ENCODE results near the gene CERS6. TPM values are rescaled to one million over a fixed set of nuclear protein-coding genes. Genes with fewer than 3 reads are reported as not detected.
"Not testable (repeated sequence)": the region's sequence is repeated elsewhere in the genome, so short reads cannot be mapped to it uniquely, and the experiment has no call there.

Gene CERS6, protein sequence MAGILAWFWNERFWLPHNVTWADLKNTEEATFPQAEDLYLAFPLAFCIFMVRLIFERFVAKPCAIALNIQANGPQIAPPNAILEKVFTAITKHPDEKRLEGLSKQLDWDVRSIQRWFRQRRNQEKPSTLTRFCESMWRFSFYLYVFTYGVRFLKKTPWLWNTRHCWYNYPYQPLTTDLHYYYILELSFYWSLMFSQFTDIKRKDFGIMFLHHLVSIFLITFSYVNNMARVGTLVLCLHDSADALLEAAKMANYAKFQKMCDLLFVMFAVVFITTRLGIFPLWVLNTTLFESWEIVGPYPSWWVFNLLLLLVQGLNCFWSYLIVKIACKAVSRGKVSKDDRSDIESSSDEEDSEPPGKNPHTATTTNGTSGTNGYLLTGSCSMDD
- 10 to 100 TPM in 11 of 12 donors, not detected in 1; 38.2 to 59.2 (median 48.9) TPM for polyA plus RNA-seq (ENCODE audit: insufficient read length in 12 of 12)
- long read RNA-seq, donor 1, full-length matches to known transcripts: 15 of 24 reads
- long read RNA-seq, donor 1, partial matches to known transcripts: 9 of 24 reads
- long read RNA-seq, donor 1, other reads (novel, unspliced or antisense): 0 of 24 reads
- long read RNA-seq, donor 2, full-length matches to known transcripts: 25 of 40 reads
- long read RNA-seq, donor 2, partial matches to known transcripts: 9 of 40 reads
- long read RNA-seq, donor 2, other reads (novel, unspliced or antisense): 6 of 40 reads
- long read RNA-seq, donor 3, full-length matches to known transcripts: 7 of 7 reads
- long read RNA-seq, donor 3, partial matches to known transcripts: 0 of 7 reads
- long read RNA-seq, donor 3, other reads (novel, unspliced or antisense): 0 of 7 reads
- long read RNA-seq, donor 4, full-length matches to known transcripts: 3 of 3 reads
- long read RNA-seq, donor 4, partial matches to known transcripts: 0 of 3 reads
- long read RNA-seq, donor 4, other reads (novel, unspliced or antisense): 0 of 3 reads
- long read RNA-seq, donor 5, full-length matches to known transcripts: 18 of 33 reads
- long read RNA-seq, donor 5, partial matches to known transcripts: 0 of 33 reads
- long read RNA-seq, donor 5, other reads (novel, unspliced or antisense): 15 of 33 reads
- long read RNA-seq, donor 6, full-length matches to known transcripts: 5 of 5 reads
- long read RNA-seq, donor 6, partial matches to known transcripts: 0 of 5 reads
- long read RNA-seq, donor 6, other reads (novel, unspliced or antisense): 0 of 5 reads
- long read RNA-seq, donor 7, full-length matches to known transcripts: 4 of 4 reads
- long read RNA-seq, donor 7, partial matches to known transcripts: 0 of 4 reads
- long read RNA-seq, donor 7, other reads (novel, unspliced or antisense): 0 of 4 reads
- long read RNA-seq, donor 8, full-length matches to known transcripts: 6 of 11 reads
- long read RNA-seq, donor 8, partial matches to known transcripts: 0 of 11 reads
- long read RNA-seq, donor 8, other reads (novel, unspliced or antisense): 5 of 11 reads
- long read RNA-seq, donor 9, full-length matches to known transcripts: 7 of 7 reads
- long read RNA-seq, donor 9, partial matches to known transcripts: 0 of 7 reads
- long read RNA-seq, donor 9, other reads (novel, unspliced or antisense): 0 of 7 reads
- long read RNA-seq, donor 10, full-length matches to known transcripts: 7 of 7 reads
- long read RNA-seq, donor 10, partial matches to known transcripts: 0 of 7 reads
- long read RNA-seq, donor 10, other reads (novel, unspliced or antisense): 0 of 7 reads
- long read RNA-seq, donor 11, full-length matches to known transcripts: 10 of 10 reads
- long read RNA-seq, donor 11, partial matches to known transcripts: 0 of 10 reads
- long read RNA-seq, donor 11, other reads (novel, unspliced or antisense): 0 of 10 reads

DNA sequence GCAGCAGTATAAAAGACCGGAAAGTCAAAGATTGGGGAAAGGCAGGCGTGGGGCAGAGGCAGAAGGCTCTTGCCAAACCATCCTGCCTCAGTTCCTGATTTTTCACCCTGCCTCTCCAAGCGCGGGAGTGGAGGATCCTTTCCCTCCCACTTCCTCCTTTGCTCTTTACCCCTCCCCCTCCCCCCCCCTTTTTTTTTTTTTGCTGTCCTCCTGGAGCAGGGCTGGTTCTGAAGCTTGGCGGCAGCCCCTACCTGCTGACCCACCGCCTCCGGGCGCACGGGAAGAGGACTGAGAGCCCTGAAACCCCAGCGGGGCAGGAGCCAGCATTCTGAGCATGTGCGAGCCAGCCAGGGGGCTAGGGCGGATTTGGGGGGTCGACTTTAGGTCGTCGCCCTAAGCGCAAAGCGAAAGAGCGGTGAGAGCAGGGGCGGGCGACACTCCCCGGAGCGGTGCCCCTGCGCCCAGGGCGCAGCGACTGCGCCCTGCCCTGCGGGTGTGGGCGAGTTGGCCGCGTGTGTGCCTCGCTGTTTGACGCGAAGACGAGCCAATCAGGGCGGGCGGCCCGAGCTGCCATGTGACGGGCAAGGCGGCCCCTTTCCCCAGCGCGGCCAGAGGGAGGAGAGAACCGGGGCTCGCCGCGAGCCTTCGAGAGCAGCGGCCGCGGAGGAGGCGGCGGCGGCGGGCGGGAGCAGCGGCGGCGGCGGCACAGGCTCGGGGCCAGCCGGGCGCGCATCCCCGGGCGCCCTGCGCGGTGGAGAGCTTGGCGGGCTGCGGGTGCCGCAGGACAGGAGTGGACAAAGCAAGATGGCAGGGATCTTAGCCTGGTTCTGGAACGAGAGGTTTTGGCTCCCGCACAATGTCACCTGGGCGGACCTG is at the start of gene CERS6:
TSS of gene CERS6 (plus strand) at position 628 of the 876 bp plus-strand sequence. CDS start at position 805, 177 bp downstream.
- peak; percentile 93 for DNase-seq

DNA sequence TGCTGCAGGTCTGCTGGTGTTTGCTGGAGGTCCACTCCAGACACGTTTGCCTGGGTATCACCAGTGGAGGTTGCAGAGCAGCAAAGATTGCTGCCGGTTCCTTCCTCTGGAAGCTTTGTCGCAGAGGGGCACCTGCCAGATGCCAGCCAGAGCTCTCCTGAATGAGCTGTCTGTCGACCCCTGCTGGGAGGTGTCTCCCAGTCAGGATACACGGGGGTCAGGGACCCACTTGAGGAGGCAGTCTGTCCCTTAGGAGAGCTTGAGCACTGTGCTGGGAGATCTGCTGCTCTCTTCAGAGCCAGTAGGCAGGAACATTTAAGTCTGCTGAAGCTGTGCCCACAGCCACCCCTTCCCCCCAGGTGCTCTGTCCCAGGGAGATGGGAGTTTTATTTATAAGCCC is 43.8 kb upstream of the CERS6 start:
- DNase-seq: not testable (repeated sequence)

DNA sequence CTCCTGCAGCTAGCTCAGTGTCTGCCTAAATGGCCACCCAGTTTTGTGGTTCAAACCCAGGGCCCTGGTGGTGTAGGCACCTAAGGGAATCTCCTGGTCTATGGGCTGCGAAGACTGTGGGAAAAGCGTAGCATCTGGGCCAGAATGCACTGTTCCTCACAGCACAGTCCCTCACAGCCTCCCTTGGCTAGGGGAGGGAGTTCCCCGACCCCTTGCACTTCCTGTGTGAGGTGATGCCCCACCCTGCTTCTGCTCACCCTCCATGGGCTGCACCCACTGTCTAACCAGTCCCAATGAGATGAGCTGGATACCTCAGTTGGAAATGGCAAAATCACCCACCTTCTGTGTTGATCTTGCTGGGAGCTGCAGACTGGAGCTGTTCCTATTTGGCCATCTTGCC is 43.0 kb upstream of the CERS6 start:
- not testable (repeated sequence) for DNase-seq

DNA sequence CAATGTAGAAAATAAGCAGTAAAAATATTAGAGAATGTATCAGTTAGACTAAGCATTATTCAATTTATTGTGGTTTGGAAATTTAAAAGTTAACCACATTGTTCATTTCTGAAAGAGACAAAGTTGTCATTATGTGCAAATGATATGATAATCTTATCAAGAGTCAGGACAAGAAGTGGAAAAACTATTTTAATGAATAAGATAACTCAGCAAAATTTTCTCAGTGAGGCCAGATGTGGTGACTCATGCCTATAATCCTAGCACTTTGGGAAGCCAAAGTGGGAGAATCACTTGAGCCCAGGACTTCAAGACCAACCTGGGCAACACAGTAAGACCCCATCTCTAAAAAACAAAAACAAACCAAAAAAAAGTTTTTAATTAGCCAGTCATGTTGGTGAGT is 39.5 kb upstream of the CERS6 start:
- DNase-seq: no peak

DNA sequence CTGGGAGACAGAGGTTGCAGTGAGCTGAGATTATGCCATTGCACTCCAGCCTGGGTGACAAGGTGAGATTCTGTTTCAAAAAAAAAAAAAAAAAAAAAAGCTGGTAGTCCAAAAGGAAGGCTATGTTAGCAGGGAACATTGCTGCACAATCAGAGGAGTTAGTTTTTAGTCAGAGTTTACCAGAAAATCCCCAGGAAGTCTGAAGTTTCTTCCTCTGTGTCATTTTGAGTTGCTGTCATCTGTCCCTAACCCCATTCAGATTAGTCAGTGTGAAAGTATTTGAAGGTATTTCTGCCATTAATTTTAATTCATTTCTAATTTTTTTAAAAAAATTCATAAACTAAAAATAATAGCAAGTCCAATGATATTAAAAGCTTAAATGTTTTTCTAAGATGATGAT is 33.5 kb upstream of the CERS6 start:
- DNase-seq: no peak

DNA sequence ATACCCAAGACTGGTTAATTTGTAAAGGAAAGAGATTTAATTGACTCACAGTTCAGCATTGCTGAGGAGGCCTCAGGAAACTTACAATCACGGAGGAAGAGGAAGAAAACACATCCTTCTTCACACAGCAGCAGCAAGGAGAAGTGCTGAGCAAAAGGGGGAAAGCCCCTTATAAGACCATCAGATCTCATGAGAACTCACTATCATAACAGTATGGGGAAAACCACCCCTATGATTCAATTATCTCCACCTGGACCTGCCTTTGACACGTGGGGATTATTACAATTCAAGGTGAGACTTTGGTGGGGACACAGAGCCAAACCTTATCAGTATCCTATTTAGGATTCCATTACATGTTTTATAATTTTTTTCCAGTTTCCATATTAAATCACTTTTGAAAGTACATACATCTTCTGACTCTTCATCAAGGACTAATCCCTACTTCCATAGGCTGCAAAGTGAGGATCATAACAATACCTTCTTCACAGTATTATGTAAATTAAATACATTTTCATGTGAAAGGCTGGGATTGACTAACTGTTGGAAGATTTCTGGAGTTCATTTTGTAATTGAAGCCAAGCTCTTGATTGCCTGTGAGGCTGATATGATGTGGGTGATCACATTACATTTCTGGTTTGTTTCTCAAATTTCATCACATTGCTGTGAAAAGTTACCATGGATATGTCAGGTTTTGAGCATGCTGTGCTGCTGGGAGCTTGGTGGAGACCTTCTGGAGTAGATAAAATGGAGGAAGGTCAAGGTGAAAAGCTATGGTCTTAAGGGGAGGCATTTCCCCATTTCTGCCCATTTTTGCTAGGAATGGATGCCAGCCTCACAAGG is 31.7 kb upstream of the CERS6 start:
- no peak for DNase-seq

DNA sequence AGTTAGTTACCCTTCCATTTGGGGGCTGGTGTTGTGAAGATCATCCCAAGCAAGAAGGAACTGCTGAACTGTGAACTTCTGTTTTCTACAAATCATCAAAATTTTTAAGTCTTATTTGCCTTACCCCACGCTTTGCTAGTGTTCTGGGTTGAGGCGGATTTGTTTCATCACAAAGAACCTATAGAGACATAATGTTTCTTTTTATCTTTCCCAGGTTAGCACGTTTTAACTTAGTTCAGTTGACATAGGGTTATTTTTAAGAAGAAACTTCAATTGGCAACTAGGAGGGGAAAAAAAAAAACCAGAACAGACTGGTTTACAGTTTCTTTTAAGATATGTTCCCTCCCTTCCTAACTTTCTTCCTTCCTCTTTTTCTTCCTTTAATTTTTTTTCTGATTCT is 31.1 kb upstream of the CERS6 start:
- DNase-seq: no peak

DNA sequence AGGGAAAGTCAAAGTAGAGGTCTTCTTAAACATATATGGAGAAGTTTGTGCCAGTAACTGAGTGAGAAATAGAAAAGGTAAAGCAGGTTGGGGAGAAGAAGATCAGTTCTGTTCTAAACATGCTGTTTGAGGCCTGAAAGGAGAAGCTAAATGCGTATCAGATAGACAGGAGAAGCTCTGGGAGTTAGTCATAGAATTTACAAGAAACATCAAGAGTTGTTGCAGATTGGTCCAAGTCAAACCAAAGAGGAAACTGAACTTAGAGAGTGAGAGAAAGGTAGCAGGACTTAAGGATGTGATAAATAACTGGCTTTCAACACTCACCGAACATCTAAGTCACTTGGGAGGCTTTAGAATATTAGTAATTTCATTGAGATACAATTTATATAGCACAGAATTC is 29.2 kb upstream of the CERS6 start:
- no peak for DNase-seq

DNA sequence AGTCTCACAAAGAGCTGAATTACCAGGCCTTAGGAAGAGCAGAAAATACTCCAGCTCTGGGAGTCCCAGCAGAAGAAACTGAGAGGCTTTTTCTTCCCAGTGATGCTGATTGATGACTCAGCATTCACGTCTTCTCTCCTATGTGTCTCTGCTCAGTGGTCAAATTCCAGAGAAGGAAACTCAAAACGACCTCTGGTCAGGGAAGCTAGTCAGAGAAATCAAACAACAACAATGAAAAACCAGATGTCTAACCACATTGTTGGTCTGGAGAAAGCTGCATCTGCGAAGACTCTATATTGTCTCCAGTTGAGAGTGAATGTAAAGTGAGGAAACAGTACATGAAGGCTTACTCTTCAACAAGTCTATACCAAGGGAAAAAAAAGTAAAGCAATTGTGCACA is 28.6 kb upstream of the CERS6 start:
- DNase-seq: no peak

DNA sequence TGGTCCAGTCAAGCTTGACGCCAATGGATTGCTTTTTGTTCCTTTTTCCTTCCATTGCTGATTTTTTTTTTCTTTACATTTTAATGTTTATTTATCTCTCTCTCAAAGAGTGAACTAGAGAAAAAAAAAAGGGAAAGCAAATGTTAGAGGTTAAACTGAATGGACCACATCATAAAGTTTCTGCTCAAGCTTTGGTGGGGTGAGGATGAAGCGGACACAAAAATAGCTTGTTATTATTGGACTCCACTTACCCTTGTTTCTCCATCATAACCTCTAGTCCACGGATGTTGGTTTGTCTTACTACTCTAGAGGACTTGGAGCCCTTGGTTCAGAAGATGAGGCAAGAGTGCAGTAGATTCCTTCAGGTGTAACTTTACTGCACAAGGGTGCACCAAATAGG is 27.6 kb upstream of the CERS6 start:
- DNase-seq: no peak

DNA sequence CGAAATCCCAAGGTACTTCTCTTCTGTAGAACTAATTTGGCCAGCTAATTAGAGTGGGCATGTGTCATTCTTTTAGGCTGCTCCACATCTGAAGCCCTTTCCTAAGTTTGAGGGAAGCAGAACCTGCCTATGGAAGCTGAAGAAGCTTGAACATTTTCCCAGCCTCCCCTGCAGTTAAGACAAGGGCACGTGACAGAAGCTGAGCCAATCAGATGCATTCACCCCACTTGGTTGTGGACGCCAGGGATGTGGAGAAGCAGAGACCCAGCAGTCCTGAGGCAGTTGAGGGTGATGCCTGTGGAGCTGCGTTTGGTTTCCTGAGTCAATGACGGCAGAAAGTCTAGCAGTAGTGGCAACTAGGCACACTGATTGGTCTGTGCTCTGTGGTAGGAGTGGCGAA is 26.1 kb upstream of the CERS6 start:
- DNase-seq: no peak

DNA sequence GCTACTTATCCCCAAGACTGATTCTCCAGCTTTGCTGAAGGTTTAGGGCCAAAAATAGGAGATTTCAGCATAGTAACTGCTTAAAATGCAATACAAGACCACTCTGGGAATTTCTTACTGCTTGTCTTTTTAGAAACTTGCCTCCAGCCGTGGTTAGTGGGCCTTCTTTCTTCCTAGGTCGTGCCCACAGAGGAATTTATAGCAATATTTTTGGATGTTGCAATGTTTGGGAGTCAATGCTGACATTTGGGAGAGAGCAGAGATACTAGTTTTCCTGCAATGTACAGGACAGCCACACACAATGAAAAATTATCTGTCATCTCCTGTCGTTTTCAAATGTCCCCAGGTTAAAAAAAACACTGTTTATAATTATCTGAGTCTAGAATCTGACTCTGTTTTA is 25.6 kb upstream of the CERS6 start:
- DNase-seq: no peak

DNA sequence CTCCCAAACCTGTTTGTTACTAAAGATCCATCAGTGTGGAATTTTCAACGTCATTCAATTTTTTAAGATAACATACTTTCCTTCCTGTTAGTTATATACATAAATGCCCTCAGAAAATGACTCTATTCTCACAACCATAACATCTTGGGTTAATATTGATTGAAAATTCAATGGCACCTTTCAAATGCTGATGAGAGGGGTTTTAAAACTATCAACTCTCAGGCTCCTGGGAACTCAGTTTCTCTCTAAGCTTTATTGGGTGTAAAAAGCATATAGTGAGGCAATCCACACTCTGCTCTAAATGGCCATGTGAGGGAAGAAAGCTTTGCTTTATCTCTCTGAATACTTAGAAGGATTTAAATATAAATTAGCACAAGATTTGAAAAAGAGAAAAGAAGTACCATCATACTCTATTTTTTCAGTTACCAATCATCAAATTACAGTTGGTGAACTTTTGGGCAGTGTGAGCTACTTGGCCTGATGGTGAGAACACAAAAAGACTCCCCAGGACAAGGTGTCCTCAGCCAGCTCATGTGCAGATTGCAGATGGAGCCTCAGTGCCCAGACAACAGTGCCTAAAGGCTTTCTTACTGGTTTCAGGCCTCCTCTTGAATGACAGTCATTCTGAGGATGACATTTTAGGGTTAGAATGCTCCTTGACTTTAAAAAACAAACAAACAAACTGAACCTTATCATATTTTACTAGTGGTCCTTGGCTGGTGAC is 24.6 kb upstream of the CERS6 start:
- DNase-seq: no peak

DNA sequence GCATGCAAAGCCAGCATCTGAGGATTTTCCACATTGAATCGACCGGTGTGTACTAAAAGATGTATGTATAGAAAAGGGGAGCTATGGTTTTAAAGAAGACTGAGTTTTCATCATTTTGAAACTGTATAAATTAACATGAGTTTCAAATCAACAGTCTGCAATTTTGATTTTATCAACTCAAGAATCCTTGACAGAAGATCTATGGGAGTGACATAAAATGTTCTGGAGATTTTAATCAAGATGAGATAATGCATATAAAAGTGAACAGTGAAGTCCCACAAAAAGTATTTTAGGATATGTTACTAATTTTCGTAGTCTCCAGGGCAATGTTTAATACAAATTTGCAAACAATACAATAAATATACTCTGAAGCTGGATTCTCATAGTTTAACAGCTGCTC is 24.0 kb upstream of the CERS6 start:
- no peak for DNase-seq

DNA sequence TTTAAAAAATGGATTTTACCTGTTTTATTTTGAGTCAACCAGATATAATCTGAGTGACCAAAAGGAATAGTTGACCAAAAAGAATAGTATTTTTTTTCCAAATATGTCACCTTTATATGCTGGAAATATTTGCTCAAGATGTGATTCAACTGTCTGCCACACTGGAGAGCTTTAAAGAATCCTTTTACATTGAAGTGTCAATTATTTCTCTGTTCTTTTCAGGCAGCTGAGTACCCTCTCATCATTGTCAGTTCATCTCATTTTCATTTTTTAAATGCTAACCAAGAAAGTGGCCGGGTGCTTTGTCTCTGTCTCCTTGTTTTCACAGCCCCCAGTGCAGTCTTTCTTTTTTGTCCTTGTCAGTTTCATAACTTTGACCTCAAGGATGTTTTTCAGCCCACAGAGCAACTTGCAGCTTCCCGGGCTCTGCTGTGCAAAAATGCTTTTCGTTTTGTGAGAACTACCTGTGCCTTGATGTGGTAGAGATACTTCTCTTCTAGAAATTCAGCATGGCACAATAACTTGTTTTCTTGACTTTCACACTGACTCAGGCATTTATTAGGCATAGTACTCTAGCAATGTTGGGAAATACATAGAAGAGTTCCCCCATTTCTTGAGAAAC is 23.4 kb upstream of the CERS6 start:
- no peak for DNase-seq

DNA sequence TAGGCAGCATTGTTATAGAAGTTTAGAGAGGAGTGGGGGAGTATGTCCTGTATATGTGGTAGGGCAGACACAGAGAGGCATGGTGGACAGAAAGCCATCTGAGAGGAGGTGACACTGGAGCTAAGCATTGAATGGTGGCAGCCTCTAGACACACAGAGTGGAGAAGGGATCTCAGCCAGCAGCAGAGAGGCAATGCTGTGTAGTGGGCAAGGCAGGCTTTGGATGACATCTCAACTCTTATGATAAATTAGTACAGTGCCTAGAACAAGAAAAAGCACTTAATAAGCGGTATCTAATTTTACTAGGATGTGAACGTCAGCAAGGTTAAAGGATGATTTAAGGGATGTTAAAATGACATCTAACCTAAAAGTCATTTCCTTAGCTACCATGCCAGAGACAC is 22.5 kb upstream of the CERS6 start:
- DNase-seq: no peak

DNA sequence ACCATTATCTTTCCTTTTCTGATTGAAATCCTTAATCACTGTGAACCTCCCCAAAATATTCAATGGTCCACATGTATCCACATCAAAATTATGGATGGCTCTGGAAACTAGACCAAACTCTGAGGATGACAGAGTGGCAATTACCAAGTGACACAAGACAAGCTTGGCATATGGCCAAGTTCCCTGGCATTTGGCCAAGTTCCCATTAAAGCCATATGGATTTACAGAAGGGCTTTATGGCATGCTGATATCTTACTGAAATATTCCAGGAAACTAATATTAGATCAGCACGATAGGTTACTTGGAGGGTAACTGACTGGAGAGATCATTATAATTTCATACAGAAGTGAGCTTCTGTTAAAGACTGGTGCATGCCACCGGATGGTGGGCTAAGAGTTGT is 21.9 kb upstream of the CERS6 start:
- peak; percentile 31 for DNase-seq

DNA sequence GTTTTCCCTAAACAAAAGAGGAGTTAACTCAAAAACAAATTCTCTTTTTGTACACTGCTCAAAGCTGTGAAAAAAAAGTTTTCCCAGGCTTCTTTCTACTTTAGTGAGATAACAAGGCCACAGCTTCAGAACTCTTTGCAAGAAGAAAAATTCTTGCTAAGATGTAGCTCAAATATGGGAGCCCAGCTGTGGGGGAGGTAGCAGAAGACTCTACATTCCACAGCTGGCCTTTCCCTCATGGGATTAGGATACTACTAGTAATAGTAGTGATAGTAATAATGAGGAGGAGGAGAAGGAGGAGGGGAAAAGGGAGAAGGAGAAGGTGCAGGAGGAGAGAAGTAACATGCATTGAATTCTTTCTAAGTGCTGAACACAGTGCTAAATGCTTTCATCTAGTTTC is 19.2 kb upstream of the CERS6 start:
- no peak for DNase-seq

Data from muscle of arm (tissue), 14 donors.